Heart right ventricle (tissue), 16 donors: ENCODE measurements around the gene KLK15. TPM values are rescaled to one million over a fixed set of nuclear protein-coding genes. Genes with fewer than 3 reads are reported as not detected.
"Not testable (repeated sequence)": the region's sequence is repeated elsewhere in the genome, so short reads cannot be mapped to it uniquely, and the experiment has no call there.

Experiments used
- ATAC-seq, 8 donors: fragments of 200-7000 bp; cut with Tn5 transposase; one replicate each; pipeline ENCODE4 v1.9.1; 2020; ENCODE audit warnings: mild to moderate bottlenecking in 8 of 8, moderate library complexity in 8 of 8, moderate number of reproducible peaks in 1 of 8
- DNase-seq, 2 donors: peaks; one replicate each; pipeline ENCODE4 v3.0.0-alpha.2; 2020
- H3K27ac ChIP-seq, 10 donors: fragments of 200-600 bp; sonication (generic) in 2 of 10; one replicate each; pipeline versions ENCODE4 v1.5.0 to v1.8.0; 2020 to 2022; ENCODE audit warnings: mild to moderate bottlenecking in 3 of 10
- H3K27me3 ChIP-seq, 7 donors: fragments of 200-600 bp; one replicate each; pipeline ENCODE4 v1.8.0; 2021 to 2022; ENCODE audit warnings: mild to moderate bottlenecking in 2 of 7
- H3K36me3 ChIP-seq, 9 donors: fragments of 200-600 bp; sonication (generic) in 1 of 9; one replicate each; pipeline versions ENCODE4 v1.5.0 to v1.8.0; 2020 to 2022; ENCODE audit warnings: mild to moderate bottlenecking in 2 of 9
- H3K4me1 ChIP-seq, 9 donors: fragments of 200-600 bp; sonication (generic) in 1 of 9; one replicate each; pipeline versions ENCODE4 v1.5.0 to v1.8.0; 2020 to 2022; ENCODE audit warnings: mild to moderate bottlenecking in 4 of 9
- H3K4me3 ChIP-seq, 10 donors: fragments of 200-600 bp; sonication (generic) in 2 of 10; one replicate each; pipeline versions ENCODE4 v1.5.0 to v1.8.0; 2020 to 2022; ENCODE audit warnings: mild to moderate bottlenecking in 7 of 10, moderate library complexity in 2 of 10
- H3K9me3 ChIP-seq, 11 donors: fragments of 200-600 bp in 10 of 11; sonication (generic) in 2 of 11; one replicate each; pipeline versions ENCODE4 v1.5.0 to v1.8.0; 2013 to 2022; ENCODE audit warnings: mild to moderate bottlenecking in 2 of 11, control low read depth in 1 of 11, moderate library complexity in 1 of 11
- CTCF ChIP-seq, 9 donors: fragments of 200-600 bp; sonication (generic) in 2 of 9; IDR thresholded peaks; one replicate each; pipeline versions ENCODE4 v1.5.0 to v1.8.0; 2021 to 2022; ENCODE audit warnings: antibody characterized with exemption in 9 of 9, mild to moderate bottlenecking in 5 of 9, moderate library complexity in 1 of 9
- WGBS, 2 donors: extraction: QIAGEN DNeasy Blood & Tissue Kit; methylation state at CpG; one replicate each; pipeline ENCODE4 v1.1.7; 2013; ENCODE audit warnings: inconsistent platforms in 1 of 2; 5-methylcytosine and 5-hydroxymethylcytosine counted together
- intact Hi-C, 10 donors: fragments of 100-400 bp; cut with DNase I; formaldehyde crosslinking; loops; one replicate each; pipeline versions ENCODE4 v1.11.1 to v1.14.2; 2022
- polyA plus RNA-seq, 2 donors: library from polyadenylated mRNA; stranded (reverse); fragments of 200-250 nt; gene quantifications; one replicate each; pipeline ENCODE4 v1.2.3, GENCODE V29; 2013
- total RNA-seq, 10 donors: library from RNA; stranded (reverse); fragmentation: NEBNext Ultra II Directional in 3 of 10; extraction: Animal tissue kit (Norgen Biotek cat#: 25700) in 3 of 10; gene quantifications; one replicate each; pipeline versions ENCODE4 v1.2.1 to v1.2.4, GENCODE V29; 2021 to 2023
- donor health status: Arrhythmogenic right ventricular cardiomyopathy.
- donor health status: ischemic (EF 13 %, LVEDD 7.1; RV severe dilation, severe dysfunction).
- donor health status: healthy with polysubstance abuse.
- donor health status: DM: no; HTN: yes; CAD: no.
- donor health status: DM: no; HTN: no; CAD: no.
- donor health status: ischemic (EF 25% LVEDD 6.9; RV normal size, moderate dysfunction).
- donor health status: ischemic (EF 25% LVEDD 5.7; RV mildly dilated, moderate dysfunction).
- donor health status: healthy.
- donor health status: DM: yes; HTN: yes; CAD: no.
- donor health status: Ischemic cardiomyopathy.
- donor health status: ischemic (EF 35%, LVEDD 5.7; RV mildly dilated, moderate dysfunction).
- donor health status: nonischemic (EF 11% LVEDD 7.7; RV severe dilation, severe dysfunction).
- donor health status: DM: yes; HTN: yes; CAD: no.
- donor health status: PGD.
- donor health status: ischemic (EF 29% LVEDD 5.4; RV normal size, mild dysfunction).
- donor health status: nonischemic (EF 23%, LVEDD 6.1; RV moderate dilation, normal function).

Gene KLK15
- total and polyA plus RNA-seq, 12 donors: not detected

GRCh38 chr19:50785329-50785728 is 48.0 kb downstream of the KLK15 start:
- H3K27ac ChIP-seq: no peak overlapping the region
- H3K27me3 ChIP-seq: peaks cover 3 to 39% (median 30%) of the 10 kb centered on the region in 7 donors
- H3K4me3 ChIP-seq: no peak overlapping the region
- 86 to 87% methylated on average over 12 of the region's 12 CpGs for WGBS, 2 donors
- no peaks in the 10 kb centered on the region for H3K36me3 ChIP-seq
- no peaks in the 10 kb centered on the region for H3K9me3 ChIP-seq
- no peak for ATAC-seq
- H3K4me1 ChIP-seq: peaks cover 0 to 7% (median 0%) of the 10 kb centered on the region in 9 donors
- DNase-seq: no peak
- intact Hi-C loops: loop anchor here in 6 of 10 donors (10.0 kb wide), 4 partner anchors 81 to 531 kb away; partner anchors contain the start of gene NAPSA (in 1 of the 6)
- no peak for TF ChIP-seq CTCF (IDR thresholded peaks at IDR 0.05)

- H3K27ac ChIP-seq: no peak overlapping the region
- WGBS, 2 donors: 94 to 95% methylated on average over 3 of the region's 3 CpGs
- no peak for TF ChIP-seq CTCF (IDR thresholded peaks at IDR 0.05)
- no peaks in the 10 kb centered on the region for H3K9me3 ChIP-seq
- no peak overlapping the region for H3K4me3 ChIP-seq
- intact Hi-C loops: loop anchor here (5.0 to 10.0 kb wide), 10 partner anchors 67 to 530 kb away; partner anchors contain the start of genes NAPSA (in 4 of the 10) and SHANK1 (in 1 of the 10)
- no peak for ATAC-seq
- DNase-seq: no peak
- H3K27me3 ChIP-seq: peaks cover 3 to 45% (median 36%) of the 10 kb centered on the region in 7 donors
- H3K4me1 ChIP-seq: peaks cover 0 to 7% (median 0%) of the 10 kb centered on the region in 9 donors
- no peaks in the 10 kb centered on the region for H3K36me3 ChIP-seq
Measured at GRCh38 chr19:50784710-50785109, 48.7 kb downstream of the KLK15 start.

GRCh38 chr19:50783848-50784152 is 49.6 kb downstream of the KLK15 start:
- peaks cover 7 to 54% (median 45%) of the 10 kb centered on the region in 7 donors for H3K27me3 ChIP-seq
- intact Hi-C loops: loop anchor here (1.0 to 10.0 kb wide), 16 partner anchors 66 to 529 kb away; partner anchors contain the start of genes NAPSA (in 4 of the 10) and SHANK1 (in 1 of the 10)
- 28 to 37% methylated on average over 8 of the region's 8 CpGs for WGBS, 2 donors
- not testable (repeated sequence) for ATAC-seq, H3K4me3 ChIP-seq, H3K27ac ChIP-seq, H3K4me1 ChIP-seq, H3K36me3 ChIP-seq, DNase-seq, H3K9me3 ChIP-seq
- TF ChIP-seq CTCF (IDR thresholded peaks at IDR 0.05): peak in 1 of 9 donors; percentile 4

GRCh38 chr19:50780753-50781435 is 52.5 kb downstream of the KLK15 start:
- H3K36me3 ChIP-seq: no peaks in the 10 kb centered on the region
- no peak overlapping the region for H3K4me3 ChIP-seq
- DNase-seq (no peak), ATAC-seq (no peak)
- TF ChIP-seq CTCF (IDR thresholded peaks at IDR 0.05): no peak
- peaks cover 0 to 9% (median 0%) of the 10 kb centered on the region in 11 donors for H3K9me3 ChIP-seq
- H3K27me3 ChIP-seq: peaks cover 14 to 78% (median 74%) of the 10 kb centered on the region in 7 donors
- no peak overlapping the region for H3K27ac ChIP-seq
- 59 to 61% methylated on average over 16 of the region's 16 CpGs for WGBS, 2 donors
- intact Hi-C loops: loop anchor here (5.0 to 10.0 kb wide), 10 partner anchors 64 to 526 kb away; partner anchors contain the start of genes NAPSA (in 4 of the 10) and SHANK1 (in 1 of the 10)
- peaks cover 0 to 7% (median 0%) of the 10 kb centered on the region in 9 donors for H3K4me1 ChIP-seq
